Fibroblast of the conjunctiva (primary cell): ENCODE data around the gene THRB.
"Not testable (repeated sequence)": the region's sequence is repeated elsewhere in the genome, so short reads cannot be mapped to it uniquely, and the experiment has no call there.

Source experiments
- DNase-seq: peaks from one replicate; pipeline ENCODE4 v3.0.0-alpha.2; 2010; ENCODE audit warnings: low read depth

THRB gene

GRCh38 chr3:24096271-24096670, 398.4 kb downstream of the THRB start:
- no peak for DNase-seq

- not testable (repeated sequence) for DNase-seq
Observed at GRCh38 chr3:24094818-24095217, 399.8 kb downstream of the THRB start.

GRCh38 chr3:24088782-24089181, 405.9 kb downstream of the THRB start:
- DNase-seq = peak; percentile 38

GRCh38 chr3:24087469-24087868, 407.2 kb downstream of the THRB start:
- no peak for DNase-seq

- no peak for DNase-seq
Observed at GRCh38 chr3:24086617-24087404, 407.8 kb downstream of the THRB start.

GRCh38 chr3:24086206-24086605, 408.4 kb downstream of the THRB start:
- DNase-seq = no peak

GRCh38 chr3:24072193-24072592, 422.5 kb downstream of the THRB start:
- DNase-seq = no peak

GRCh38 chr3:24069045-24069444, 425.6 kb downstream of the THRB start:
- no peak for DNase-seq

GRCh38 chr3:24067483-24067882, 427.2 kb downstream of the THRB start:
- no peak for DNase-seq
